GM03348 (cell line): ENCODE results near the gene CDK8.

ENCODE experiments used
- DNase-seq: peaks from one replicate; pipeline ENCODE4 v3.0.0; 2012; ENCODE audit warnings: low spot score

CDK8 gene

DNA sequence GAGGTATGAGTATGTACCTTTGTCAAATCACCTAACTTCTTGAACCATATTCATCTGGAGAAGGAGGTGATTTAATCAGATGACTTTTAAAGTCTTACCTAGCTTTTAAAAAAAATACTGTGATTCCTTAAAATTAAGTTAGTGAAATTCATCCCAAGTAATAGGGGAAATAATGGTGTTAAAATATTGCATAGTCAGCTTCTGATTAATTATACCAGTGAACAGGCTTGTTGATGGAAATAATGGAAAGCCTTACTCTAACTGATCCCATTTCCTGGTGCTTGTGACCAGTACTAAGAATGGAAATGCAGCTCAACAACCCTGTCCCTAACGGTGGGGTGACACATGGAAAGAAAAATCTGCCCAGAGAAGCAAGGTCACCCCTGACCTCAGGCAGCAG is 130.7 kb downstream of the CDK8 start:
- DNase-seq: no peak

- DNase-seq: no peak
Observed at GRCh38 chr13:26386026-26386425, 132.1 kb downstream of the CDK8 start.

DNA sequence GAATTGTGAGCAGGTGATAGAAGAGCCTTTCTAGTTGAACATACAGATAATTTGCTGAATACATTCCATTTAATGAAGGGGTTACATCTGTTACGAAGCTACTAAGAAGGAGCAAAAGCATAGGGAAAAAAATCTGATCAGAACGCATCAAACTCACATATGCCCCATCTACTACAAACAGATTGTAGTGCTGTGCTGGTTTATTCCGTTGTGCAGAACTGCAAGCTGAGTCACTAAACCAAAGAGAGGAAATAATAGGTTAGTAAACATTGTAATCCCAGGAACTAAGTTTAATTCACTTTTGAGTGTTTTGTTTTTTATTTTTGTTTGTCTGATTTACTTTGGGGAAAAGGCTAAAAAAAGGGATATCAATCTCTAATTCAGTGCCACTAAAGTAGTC is 136.3 kb downstream of the CDK8 start:
- no peak for DNase-seq

- DNase-seq: no peak
Observed at GRCh38 chr13:26400545-26400944, 146.6 kb downstream of the CDK8 start.

DNA sequence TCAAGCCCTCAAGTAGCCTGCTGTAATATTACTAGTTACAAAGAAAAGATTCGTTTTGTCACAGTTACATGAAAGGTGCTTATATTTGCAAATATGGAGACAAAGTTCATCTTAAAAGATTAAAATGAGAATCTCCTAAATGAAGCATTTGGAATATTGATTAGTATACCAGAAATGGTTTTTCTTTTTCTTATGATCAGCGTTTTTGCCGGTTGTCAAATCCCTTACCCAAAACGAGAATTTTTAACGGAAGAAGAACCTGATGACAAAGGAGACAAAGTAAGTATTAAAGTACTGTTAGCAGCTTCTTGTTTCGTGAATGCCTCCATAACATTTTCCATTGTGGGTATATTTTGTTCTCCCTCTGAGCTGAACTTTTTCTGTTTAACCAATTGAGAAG is 147.1 kb downstream of the CDK8 start:
- no peak for DNase-seq

GRCh38 chr13:26401578-26402021 is 147.7 kb downstream of the CDK8 start:
- DNase-seq: no peak

DNA sequence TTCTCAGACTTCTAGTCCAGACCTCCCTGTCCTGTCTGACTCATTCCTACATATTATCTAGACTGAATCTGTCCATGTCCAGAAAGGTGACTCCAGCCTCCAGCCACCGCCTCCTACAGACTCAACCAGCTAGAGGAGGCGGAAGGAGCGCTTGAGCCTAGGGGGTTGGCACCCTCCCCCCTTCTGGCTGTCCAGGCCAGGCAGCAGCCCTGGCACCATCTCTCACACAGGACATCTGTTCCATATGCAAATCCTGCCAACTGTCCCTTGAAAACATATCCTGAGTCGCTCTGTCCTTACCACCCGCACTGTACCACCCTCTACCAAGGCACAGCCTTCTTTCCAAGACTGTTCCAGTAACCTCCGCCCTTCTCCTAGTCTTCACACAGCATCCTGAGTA is 152.9 kb downstream of the CDK8 start:
- no peak for DNase-seq

DNA sequence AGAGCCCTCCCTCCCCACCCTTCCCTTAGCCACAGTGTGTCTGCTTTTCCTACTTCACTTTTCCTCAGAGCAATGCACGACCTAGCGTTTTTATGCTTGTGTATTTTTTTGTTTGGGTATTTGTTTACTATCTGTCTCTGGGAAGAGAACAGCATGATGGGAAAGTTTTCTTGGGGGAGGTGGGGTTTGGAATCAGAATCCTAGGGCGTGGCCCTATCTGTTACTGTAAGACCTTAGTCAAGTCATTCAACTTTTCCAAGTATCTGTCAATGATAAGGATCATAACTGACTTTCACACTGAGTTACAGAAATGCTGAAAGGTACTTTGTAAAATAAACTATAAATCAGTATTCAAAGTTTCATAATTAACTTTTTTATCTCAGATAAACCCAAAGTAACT is 157.3 kb downstream of the CDK8 start:
- no peak for DNase-seq

DNA sequence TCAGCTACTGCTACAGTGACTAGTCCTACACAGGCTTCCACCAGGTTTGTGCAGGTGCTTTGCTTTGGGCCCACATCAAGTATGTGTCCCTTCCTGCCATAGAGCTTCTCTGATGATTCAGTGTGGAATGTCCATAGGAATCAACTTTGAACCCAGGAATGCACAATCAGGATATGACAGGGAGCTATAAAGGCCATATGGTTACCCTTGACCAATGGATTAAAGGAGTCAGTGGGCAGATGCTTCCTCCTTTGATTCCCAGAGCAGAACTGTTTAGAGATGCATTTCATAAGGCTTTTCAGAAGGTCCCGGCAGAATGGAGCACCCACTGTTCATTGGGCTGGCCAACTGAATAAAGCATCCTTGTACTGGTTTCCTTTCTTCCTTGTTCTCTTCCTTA is 158.3 kb downstream of the CDK8 start:
- DNase-seq: no peak

GRCh38 chr13:26412936-26413716 is 159.2 kb downstream of the CDK8 start:
- no peak for DNase-seq

- peak; percentile 47 for DNase-seq
Observed at GRCh38 chr13:26420282-26420960, 166.5 kb downstream of the CDK8 start.

DNA sequence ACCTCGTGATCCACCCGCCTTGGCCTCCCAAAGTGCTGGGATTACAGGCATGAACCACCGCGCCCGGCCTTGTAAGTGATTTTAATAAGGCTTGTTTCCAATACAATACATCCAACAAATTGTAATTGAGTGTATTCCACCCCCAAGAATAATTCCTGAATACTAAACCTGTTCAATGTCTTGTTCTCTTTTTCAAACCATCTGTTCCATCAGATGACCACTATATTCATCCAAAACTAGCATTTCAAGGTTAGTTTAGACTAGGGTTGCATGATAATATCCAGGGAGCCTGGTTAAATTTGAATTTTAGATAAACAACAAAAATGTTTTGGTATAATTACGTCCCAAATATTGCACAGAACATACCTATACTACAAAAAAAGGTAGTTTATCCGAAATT is 168.1 kb downstream of the CDK8 start:
- DNase-seq: no peak

- peak; percentile 59 for DNase-seq
Observed at GRCh38 chr13:26423629-26424028, 169.7 kb downstream of the CDK8 start.

- DNase-seq: no peak
Observed at GRCh38 chr13:26424181-26424580, 170.3 kb downstream of the CDK8 start.

GRCh38 chr13:26425443-26426358 is 171.8 kb downstream of the CDK8 start:
- no peak for DNase-seq

DNA sequence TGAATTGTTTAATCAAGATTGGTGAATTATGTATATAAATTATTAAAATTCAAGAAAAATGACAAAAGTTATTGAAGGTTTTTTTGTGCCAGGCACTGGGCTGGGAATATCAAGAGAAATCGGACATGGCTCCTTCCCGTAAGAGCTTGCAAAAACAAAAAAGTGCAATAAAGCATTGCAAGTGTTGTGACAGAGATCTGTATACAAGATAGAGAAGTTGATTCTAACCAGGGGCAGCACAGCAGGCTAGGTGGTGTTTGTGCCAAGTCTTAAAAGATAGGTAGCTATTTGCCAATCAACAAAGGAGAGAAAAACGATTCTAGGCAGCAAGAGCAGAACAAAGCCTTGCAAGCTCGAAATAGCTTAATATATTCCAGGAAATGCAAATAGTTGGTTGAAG is 179.8 kb downstream of the CDK8 start:
- DNase-seq: no peak

- no peak for DNase-seq
Observed at GRCh38 chr13:26435171-26435570, 181.2 kb downstream of the CDK8 start.

- no peak for DNase-seq
Observed at GRCh38 chr13:26435646-26436045, 181.7 kb downstream of the CDK8 start.

DNA sequence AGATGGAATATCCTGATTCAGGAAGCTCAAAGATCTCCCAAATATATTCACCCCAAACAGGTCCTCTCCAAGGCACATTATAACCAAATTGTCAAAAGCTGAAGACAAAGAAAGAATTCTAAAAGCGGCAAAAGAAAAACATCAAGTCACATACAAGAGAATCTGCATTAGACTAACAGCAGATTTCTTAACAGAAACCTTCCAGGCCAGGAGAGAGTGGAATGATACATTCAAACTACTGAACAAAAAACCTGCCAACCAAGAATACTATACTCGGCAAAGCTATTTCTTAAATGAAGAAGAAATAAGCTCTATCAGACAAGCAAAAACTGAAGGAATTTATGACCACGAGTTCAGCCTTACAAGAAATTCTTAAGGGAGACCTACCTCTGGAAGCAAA is 183.0 kb downstream of the CDK8 start:
- no peak for DNase-seq

DNA sequence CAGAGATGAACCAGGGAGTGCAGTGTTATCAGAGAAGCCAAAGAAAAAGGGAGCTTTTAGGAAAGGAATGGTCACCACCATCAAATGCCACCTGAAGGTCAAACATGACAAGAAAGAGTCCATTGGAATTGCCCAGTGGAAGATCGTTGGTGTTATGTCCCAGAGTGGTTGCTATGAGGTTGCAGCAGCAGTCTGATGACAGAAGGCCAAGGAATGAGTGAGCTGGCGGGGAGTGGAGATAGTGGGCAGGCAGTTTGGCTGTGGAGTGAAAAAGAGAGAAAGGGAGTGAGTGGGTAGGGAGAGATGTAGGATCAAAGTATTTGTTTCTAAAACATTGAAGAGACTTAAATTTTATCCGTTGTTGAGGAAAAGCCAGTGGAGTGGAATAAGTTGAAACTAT is 186.2 kb downstream of the CDK8 start:
- DNase-seq: peak; percentile 45

- no peak for DNase-seq
Observed at GRCh38 chr13:26441476-26441875, 187.5 kb downstream of the CDK8 start.

- DNase-seq: peak; percentile 81
Observed at GRCh38 chr13:26442541-26442940, 188.6 kb downstream of the CDK8 start.

- no peak for DNase-seq
Observed at GRCh38 chr13:26445092-26445491, 191.2 kb downstream of the CDK8 start.
